SK-N-SH treated with all-trans-retinoic acid at 6 μM for 48 hours (cell line): ENCODE results near the gene TMEM245.

Experiments used
- ATAC-seq: fragments of 200-7000 bp; cut with Tn5 transposase; 3 replicates; pipeline ENCODE4 v1.9.1; 2020; ENCODE audit warnings: mild to moderate bottlenecking, moderate library complexity
- ARNTL ChIP-seq: fragments of 450-650 bp; formaldehyde crosslinking; IDR thresholded peaks from 2 replicates; pipeline ENCODE4 v1.5.0; 2020; ENCODE audit warnings: low read depth, mild to moderate bottlenecking, moderate library complexity, borderline replicate concordance
- BACH2 ChIP-seq: fragments of 250-450 bp; sonication (Bioruptor Pico); IDR thresholded peaks from 2 replicates; pipeline ENCODE4 v1.9.0; 2021; ENCODE audit warnings: mild to moderate bottlenecking, borderline replicate concordance
- CSDC2 ChIP-seq: fragments of 250-450 bp; sonication (Bioruptor Pico); IDR thresholded peaks from 2 replicates; pipeline ENCODE4 v1.5.0; 2020; ENCODE audit warnings: mild to moderate bottlenecking, moderate library complexity
- ESRRG ChIP-seq: fragments of 250-450 bp; sonication (Bioruptor Pico); IDR thresholded peaks from 2 replicates; pipeline ENCODE4 v1.6.1; 2021; ENCODE audit warnings: mild to moderate bottlenecking
- GLIS3 ChIP-seq: fragments of 250-450 bp; sonication (Bioruptor Pico); IDR thresholded peaks from 2 replicates; pipeline ENCODE4 v1.5.0; 2020; ENCODE audit warnings: mild to moderate bottlenecking, moderate library complexity
- ISL1 ChIP-seq: fragments of 250-450 bp; sonication (Bioruptor Pico); IDR thresholded peaks from 2 replicates; pipeline ENCODE4 v2.1.2; 2022; ENCODE audit warnings: mild to moderate bottlenecking, moderate library complexity
- OSR1 ChIP-seq: fragments of 250-450 bp; sonication (Bioruptor Pico); IDR thresholded peaks from 2 replicates; pipeline ENCODE4 v1.8.0; 2022; ENCODE audit warnings: moderate library complexity, mild to moderate bottlenecking, inconsistent platforms
- PATZ1 ChIP-seq: fragments of 250-450 bp; sonication (Bioruptor Pico); IDR thresholded peaks from 2 replicates; pipeline ENCODE4 v1.8.0; 2020; ENCODE audit warnings: mild to moderate bottlenecking, moderate library complexity, borderline replicate concordance
- POU6F1 ChIP-seq: fragments of 250-450 bp; sonication (Bioruptor Pico); IDR thresholded peaks from 2 replicates; pipeline ENCODE4 v1.8.0; 2021; ENCODE audit warnings: low read depth, mild to moderate bottlenecking, moderate library complexity, borderline replicate concordance
- PPARA ChIP-seq: fragments of 250-450 bp; sonication (Bioruptor Pico); IDR thresholded peaks from 2 replicates; pipeline ENCODE4 v1.5.0; 2020; ENCODE audit warnings: mild to moderate bottlenecking, borderline replicate concordance
- RARB ChIP-seq: fragments of 250-450 bp; sonication (Bioruptor Pico); IDR thresholded peaks from 2 replicates; pipeline ENCODE4 v1.8.0; 2021; ENCODE audit warnings: mild to moderate bottlenecking, moderate library complexity
- SNAI2 ChIP-seq: fragments of 250-450 bp; sonication (Bioruptor Pico); IDR thresholded peaks from 2 replicates; pipeline ENCODE4 v1.5.0; 2020; ENCODE audit warnings: mild to moderate bottlenecking, moderate library complexity
- TOX ChIP-seq: fragments of 250-450 bp; sonication (Bioruptor Pico); IDR thresholded peaks from 2 replicates; pipeline ENCODE4 v1.8.0; 2021; ENCODE audit warnings: mild to moderate bottlenecking, moderate library complexity, borderline replicate concordance
- TSHZ2 ChIP-seq: fragments of 250-450 bp; sonication (Bioruptor Pico); IDR thresholded peaks from 2 replicates; pipeline ENCODE4 v1.5.0; 2020; ENCODE audit warnings: mild to moderate bottlenecking, moderate library complexity
- ZC3H10 ChIP-seq: fragments of 250-450 bp; sonication (Bioruptor Pico); IDR thresholded peaks from 2 replicates; pipeline ENCODE4 v1.5.1; 2021; ENCODE audit warnings: mild to moderate bottlenecking, moderate library complexity
- ZFP3 ChIP-seq: fragments of 250-450 bp; sonication (Bioruptor Pico); IDR thresholded peaks from 2 replicates; pipeline ENCODE4 v1.5.0; 2020; ENCODE audit warnings: mild to moderate bottlenecking, moderate library complexity
- ZFP30 ChIP-seq: fragments of 450-650 bp; formaldehyde crosslinking; IDR thresholded peaks from 2 replicates; pipeline ENCODE4 v1.5.0; 2022; ENCODE audit warnings: mild to moderate bottlenecking, moderate library complexity
- ZNF565 ChIP-seq: fragments of 450-650 bp; formaldehyde crosslinking; conservative IDR thresholded peaks from 2 replicates; pipeline ENCODE4 v1.5.0; 2020; ENCODE audit warnings: low read depth, mild to moderate bottlenecking, moderate library complexity
- ZNF70 ChIP-seq: fragments of 450-650 bp; formaldehyde crosslinking; IDR thresholded peaks from 2 replicates; pipeline ENCODE4 v1.5.0; 2020; ENCODE audit warnings: mild to moderate bottlenecking, moderate library complexity
- TF ChIP-seq, protein P1 (sequence below): fragments of 250-450 bp; sonication (Bioruptor Pico); IDR thresholded peaks from 2 replicates; pipeline ENCODE4 v1.5.1; 2020; ENCODE audit warnings: low read depth, mild to moderate bottlenecking, moderate library complexity
- TF ChIP-seq, protein P2 (sequence below): fragments of 250-450 bp; sonication (Bioruptor Pico); IDR thresholded peaks from 2 replicates; pipeline ENCODE4 v1.5.1; 2021; ENCODE audit warnings: mild to moderate bottlenecking, moderate library complexity

Gene TMEM245

DNA sequence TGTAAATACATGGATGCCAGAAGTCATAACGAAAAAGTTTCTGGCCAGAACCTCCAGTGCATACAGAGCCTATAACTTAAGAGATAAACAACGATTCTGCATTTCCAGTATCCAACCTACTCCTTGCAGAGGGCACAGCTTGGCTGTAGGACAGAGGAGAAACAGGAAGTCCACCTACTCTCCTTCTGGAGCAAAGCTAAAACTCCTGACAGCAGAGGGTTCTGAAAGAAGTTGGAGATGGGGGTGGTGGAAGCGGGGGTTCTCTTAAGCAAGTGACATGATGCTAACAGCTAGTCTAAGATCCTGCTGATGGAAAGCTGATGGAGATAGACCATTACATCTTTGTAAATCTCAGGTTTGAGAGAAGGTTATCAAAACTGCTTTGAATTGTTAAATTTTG, 70.9 kb downstream of the TMEM245 start:
- no peak for TF ChIP-seq POU6F1 (CRISPR knock-in tag)
- TF ChIP-seq ISL1 (CRISPR knock-in tag): no peak
- TF ChIP-seq ZNF70 (CRISPR knock-in tag): no peak
- TF ChIP-seq GLIS3 (CRISPR knock-in tag): no peak
- TF ChIP-seq, protein P1, sequence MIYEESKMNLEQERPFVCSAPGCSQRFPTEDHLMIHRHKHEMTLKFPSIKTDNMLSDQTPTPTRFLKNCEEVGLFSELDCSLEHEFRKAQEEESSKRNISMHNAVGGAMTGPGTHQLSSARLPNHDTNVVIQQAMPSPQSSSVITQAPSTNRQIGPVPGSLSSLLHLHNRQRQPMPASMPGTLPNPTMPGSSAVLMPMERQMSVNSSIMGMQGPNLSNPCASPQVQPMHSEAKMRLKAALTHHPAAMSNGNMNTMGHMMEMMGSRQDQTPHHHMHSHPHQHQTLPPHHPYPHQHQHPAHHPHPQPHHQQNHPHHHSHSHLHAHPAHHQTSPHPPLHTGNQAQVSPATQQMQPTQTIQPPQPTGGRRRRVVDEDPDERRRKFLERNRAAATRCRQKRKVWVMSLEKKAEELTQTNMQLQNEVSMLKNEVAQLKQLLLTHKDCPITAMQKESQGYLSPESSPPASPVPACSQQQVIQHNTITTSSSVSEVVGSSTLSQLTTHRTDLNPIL (CRISPR knock-in tag): no peak
- no peak for TF ChIP-seq SNAI2
- TF ChIP-seq RARB (CRISPR knock-in tag): no peak
- no peak for TF ChIP-seq ARNTL
- TF ChIP-seq ZC3H10 (CRISPR knock-in tag): no peak
- no peak for TF ChIP-seq PATZ1 (CRISPR knock-in tag)
- TF ChIP-seq ESRRG (CRISPR knock-in tag): no peak
- TF ChIP-seq TOX (CRISPR knock-in tag): no peak
- no peak for TF ChIP-seq BACH2 (CRISPR knock-in tag)
- TF ChIP-seq OSR1 (CRISPR knock-in tag): no peak
- TF ChIP-seq ZFP3: no peak
- no peak for ATAC-seq

DNA sequence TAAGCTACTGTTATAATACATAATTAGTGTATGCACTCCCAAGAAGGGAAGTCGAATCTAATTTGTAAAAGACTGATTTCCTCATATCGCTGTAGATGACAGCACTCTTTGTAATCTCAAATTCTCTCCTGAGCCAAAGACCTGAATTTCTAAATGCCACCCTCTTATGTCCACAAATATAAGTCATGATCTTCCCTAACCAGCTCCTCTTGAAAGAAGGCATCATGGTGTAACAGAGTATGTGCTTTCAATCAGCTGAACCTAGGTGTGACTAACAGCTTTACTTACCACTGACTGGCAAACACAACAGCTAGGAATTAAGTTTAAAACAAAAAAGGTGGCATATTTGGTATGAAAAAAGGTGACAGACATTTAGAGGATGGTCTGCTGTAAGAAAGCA, 72.5 kb downstream of the TMEM245 start:
- ATAC-seq: no peak
- TF ChIP-seq ESRRG (CRISPR knock-in tag) (no peak), TOX (CRISPR knock-in tag) (no peak), SNAI2 (no peak), PPARA (no peak), ZFP30 (CRISPR knock-in tag) (no peak), GLIS3 (CRISPR knock-in tag) (no peak), CSDC2 (CRISPR knock-in tag) (no peak), ZFP3 (no peak), PATZ1 (CRISPR knock-in tag) (no peak), ZNF565 (CRISPR knock-in tag) (no peak), RARB (CRISPR knock-in tag) (no peak)
- TF ChIP-seq, protein P2, sequence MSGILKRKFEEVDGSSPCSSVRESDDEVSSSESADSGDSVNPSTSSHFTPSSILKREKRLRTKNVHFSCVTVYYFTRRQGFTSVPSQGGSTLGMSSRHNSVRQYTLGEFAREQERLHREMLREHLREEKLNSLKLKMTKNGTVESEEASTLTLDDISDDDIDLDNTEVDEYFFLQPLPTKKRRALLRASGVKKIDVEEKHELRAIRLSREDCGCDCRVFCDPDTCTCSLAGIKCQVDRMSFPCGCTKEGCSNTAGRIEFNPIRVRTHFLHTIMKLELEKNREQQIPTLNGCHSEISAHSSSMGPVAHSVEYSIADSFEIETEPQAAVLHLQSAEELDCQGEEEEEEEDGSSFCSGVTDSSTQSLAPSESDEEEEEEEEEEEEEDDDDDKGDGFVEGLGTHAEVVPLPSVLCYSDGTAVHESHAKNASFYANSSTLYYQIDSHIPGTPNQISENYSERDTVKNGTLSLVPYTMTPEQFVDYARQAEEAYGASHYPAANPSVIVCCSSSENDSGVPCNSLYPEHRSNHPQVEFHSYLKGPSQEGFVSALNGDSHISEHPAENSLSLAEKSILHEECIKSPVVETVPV (CRISPR knock-in tag): no peak

DNA sequence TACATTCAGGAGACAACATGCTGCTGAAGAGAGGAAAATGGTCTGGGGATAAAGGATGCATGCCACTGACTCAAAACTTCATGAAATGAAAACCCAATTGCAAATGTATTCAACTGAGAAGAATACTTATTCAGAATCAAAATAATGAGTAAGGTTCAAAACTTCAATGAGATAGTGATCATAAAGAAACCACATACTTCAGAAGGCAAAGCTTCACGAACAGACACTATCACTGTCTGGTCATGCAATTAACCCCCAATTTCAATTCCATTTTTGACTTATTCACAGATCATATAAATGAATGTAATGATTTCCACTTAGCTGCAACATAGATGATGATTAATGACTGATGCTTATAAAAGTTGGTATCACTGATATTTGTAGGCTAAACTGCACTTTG, 73.4 kb downstream of the TMEM245 start:
- TF ChIP-seq TSHZ2 (CRISPR knock-in tag) (no peak), ZFP3 (no peak), CSDC2 (CRISPR knock-in tag) (no peak)
- TF ChIP-seq, protein P1 (CRISPR knock-in tag): no peak
- no peak for ATAC-seq
